Measurements from ENCODE around the gene NRIP2.
"Not testable (repeated sequence)": the region's sequence is repeated elsewhere in the genome, so short reads cannot be mapped to it uniquely, and the experiment has no call there.

Gene NRIP2, protein sequence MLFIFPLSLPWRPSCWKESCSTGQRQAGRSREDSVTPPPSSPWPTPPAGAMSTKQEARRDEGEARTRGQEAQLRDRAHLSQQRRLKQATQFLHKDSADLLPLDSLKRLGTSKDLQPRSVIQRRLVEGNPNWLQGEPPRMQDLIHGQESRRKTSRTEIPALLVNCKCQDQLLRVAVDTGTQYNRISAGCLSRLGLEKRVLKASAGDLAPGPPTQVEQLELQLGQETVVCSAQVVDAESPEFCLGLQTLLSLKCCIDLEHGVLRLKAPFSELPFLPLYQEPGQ

DNA sequence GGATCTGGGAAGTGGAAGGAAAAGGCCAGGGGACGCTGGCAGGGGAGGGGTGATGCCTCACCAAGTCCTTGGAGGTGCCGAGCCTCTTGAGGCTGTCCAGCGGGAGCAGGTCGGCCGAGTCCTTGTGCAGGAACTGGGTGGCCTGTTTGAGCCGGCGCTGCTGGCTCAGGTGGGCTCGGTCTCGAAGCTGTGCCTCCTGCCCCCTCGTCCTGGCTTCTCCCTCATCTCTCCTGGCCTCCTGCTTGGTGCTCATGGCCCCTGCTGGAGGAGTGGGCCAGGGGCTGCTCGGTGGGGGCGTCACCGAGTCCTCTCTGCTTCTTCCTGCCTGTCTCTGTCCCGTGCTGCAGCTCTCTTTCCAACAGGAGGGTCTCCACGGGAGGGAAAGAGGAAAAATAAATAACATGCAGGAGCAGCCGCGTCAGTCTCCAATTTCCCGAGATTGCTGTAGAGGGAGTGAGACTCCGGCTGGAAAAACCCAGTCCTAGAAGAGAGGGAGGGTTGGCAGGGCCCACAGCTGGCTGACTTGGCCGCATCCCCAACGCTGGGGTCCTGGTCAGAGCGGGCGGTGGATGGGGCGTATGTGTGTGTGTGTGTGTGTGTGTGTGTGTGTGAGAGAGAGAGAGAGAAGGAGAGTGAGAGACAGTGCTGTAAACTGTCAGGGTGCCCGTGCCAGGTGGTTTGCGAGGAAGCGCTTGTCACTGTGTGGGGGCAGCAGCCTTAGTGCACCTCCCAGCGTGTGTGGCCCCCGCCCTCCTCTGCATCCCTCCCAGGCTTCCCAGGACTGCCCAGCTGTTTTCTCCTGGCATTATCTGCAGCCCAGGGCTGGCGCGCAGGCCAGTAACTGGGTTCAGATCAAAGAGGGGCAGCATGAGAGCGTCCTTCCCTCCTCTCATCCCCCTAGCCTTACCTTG lies at the start of gene NRIP2:
Gene NRIP2, minus strand, starts transcription at position 455 of the 911 bp plus-strand sequence. Its CDS starts 52 bp downstream, at position 403.
- DNase-seq (ENCODE audit: extremely low read depth in 1 of 2, low read depth in 1 of 2), result no peak

DNA sequence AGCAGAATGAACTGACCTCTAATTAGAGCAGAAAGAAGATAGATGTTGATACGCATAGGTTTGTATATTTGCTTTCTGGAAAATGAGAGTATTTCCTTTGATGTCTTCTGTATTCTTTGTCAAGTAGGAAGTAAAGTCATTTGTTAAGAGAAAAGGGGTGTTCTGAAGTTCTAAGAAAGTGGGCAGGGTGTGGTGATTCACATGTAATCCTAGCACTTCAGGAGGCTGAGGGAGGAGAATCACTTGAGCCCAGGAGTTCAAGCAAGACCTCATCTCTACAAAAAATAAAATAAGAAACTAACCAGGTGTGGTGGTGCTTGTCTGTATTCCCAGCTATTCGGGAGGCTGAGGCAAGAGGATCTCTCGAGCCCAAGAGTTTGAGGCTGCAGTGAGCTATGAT lies 45.0 kb upstream of the NRIP2 start:
- DNase-seq (ENCODE audit: extremely low read depth in 1 of 2, low read depth in 1 of 2), result no peak

DNA sequence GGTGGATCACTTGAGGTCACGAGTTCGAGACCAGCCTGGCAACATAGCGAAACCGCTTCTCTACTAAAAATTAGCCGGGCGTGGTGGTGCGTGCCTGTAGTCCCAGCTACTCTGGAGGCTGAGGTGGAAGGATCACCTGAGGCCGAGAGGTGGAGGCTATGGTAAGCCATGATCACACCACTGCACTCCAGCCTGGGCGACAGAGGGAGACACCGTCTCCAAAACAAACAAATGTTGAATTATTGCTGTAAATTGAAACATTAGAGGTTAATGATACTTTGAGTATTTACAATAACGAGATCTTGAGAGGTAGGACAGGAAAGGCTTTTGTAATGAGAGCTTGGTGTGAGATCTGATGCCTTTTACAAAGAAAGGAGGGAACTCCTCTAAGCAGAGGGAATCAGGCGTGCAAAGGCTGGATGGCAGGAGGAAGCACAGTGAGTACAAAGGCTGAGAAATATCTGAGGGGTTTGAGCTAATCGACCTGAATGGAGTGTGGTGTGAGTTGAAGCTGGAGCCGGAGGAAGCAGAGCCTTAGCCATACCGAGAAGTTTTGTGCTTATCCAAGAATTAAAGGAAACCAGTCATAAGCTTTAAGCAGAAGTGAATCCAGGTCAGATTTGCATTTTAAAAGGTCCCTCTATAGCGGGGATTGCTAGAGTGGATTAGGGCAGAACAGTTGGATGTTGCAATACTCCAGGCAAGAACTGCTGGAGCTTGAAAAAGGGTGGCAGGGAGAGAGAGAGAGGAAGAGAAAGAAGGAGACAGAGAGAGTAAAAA lies 43.3 kb upstream of the NRIP2 start:
- DNase-seq (ENCODE audit: extremely low read depth in 1 of 2, low read depth in 1 of 2), result no peak

DNA sequence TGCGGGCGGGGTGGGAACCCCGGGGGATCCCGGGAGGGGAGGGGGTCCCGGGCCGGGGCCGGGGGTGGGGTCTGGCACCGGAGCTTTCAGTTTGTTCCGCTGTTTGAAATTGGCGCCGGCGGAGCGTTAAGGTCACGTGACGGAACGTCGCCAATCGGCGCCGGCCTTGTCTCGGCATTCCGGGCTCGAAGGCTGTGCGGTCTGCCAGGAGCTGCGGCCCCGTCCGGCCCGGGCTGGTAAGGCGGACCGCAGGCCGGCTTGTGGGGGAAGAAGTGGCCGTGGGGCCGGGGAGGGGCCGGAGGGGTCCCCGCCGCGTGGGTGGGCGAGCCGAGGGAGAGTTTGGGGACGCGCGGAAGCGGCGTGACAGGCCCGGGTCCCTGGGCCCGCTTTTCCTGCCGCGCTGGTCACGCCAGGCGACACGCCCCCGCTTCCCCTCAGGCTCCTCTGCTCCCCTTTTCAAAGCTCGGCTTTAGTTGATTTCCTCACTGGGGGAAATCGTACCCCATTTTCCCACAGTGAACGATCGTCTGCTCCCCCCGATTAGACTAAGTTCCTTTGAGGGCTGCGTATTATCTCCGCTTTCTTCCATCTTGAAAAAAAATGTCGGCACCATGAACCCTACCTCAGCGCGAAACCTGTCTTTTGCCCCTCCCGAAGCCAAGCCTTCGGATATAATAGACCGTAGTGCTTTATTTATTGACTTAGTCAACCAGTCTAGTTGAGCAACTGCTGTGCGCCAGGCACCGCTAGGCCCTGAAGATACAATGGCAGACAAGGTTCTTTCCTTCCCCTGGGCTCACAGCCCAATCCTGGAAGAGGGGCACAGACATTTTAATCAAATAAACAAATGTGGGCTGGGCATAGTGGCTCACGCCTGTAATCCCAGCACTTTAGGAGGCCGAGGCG lies 42.5 kb upstream of the NRIP2 start, which contains the start of the genes FOXM1 and RHNO1:
Gene FOXM1, minus strand, starts transcription at position 128 of the 906 bp plus-strand sequence. CDS start 2,696 bp downstream, outside the sequence.
Gene RHNO1, plus strand, starts transcription at position 177 of the 906 bp plus-strand sequence. CDS start 8,144 bp downstream, outside the sequence.
- DNase-seq (ENCODE audit: extremely low read depth in 1 of 2, low read depth in 1 of 2), result peak; percentile 67 to 79

DNA sequence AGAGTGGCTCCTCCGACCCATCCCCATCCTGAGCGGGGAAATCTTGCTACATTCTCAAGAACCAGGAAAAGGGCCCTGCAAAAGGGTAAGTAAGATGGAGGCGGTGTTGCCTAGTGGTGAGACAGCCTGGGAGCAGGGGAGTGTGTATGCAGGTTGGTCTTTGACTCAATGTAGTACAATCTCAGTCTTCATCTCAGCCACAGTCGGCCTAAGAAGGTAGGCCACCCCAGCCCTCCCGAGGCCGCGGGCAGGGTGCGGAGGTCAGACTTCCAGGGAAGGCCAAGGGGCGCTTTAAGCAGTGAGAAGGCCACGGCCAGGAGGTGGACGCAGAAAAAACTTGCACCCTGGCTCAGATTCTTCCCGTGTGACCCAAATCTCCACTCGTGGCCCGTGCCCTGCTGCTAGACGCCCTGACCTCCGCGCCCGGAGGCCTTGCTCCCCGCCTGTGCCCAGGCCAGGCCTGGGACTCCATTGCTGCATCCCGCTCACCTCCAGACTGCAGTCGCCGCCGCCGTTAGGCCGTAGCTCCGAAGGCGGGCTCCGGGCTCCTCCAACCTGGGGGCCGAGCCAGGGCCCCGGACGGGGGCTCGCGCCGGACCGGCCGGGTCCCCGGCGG lies 41.7 kb upstream of the NRIP2 start:
- no peak for DNase-seq (ENCODE audit: extremely low read depth in 1 of 2, low read depth in 1 of 2)

DNA sequence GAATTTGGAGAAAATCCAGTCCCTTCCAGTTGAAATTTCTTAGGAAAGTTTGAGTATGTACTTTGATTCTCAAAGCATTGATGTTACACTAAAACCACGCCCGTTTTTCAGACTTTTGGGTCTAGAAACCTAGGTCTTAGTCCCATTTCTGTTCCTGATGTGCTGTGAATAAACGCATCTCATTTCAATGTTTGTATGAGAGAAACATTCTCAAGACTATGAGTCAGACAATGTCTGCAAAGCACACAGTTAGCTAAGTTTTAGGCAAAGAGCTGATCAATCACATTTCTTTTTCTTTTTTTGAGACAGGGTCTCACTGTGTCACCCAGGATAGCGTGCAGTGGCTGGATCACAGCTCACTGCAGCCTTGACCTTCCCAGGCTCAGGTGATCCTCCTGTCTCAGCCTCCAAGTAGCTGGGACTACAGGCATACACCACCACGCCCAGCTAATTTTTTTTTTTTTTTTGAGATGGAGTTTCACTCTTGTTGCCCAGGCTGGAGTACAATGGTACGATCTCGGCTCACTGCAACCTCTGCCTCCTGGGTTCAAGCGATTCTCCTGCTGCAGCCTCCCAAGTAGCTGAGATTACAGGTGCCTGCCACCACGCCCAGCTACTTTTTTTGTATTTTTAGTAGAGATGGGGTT lies 34.3 kb upstream of the NRIP2 start:
- DNase-seq (ENCODE audit: extremely low read depth in 1 of 2, low read depth in 1 of 2), result not testable (repeated sequence)

DNA sequence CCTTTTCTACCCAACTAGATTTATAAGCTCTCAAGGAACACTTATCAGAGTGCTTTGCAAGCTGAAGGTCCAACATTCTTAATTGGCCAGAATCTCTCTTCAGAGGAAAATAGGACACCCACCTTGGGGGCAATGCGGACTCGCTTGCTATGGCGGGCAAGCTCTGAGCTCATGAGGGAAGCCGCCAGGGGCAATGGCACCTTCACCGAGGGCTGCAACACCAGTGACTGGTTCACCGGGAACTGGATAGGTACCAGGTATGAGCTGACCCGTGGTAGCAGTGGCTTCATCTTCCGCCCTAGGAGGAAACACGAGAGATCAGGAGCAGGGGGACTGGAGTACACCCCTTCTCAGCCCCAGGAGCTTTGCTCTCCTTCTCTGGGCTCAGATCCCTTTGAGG lies 29.4 kb upstream of the NRIP2 start:
- DNase-seq (ENCODE audit: extremely low read depth in 1 of 2, low read depth in 1 of 2), result no peak

DNA sequence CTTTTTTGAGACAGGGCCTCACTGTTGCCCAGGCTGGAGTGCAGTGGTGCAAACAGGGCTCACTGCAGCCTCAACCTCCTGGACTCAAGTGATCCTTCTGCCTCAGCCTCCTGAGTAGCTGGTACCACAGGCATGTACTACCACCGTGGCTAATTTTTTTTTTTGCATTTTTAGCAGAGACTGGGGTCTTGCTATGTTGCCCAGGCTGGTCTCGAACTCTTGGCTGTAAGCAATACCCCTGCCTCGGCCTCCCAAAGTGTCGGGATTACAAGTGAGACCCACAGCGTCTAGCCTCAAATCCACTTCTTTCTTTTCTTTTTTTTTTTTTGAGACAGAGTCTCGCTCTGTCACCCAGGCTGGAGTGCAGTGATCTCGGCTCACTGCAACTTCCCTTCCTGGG lies 28.6 kb upstream of the NRIP2 start:
- DNase-seq (ENCODE audit: extremely low read depth in 1 of 2, low read depth in 1 of 2), result not testable (repeated sequence)

DNA sequence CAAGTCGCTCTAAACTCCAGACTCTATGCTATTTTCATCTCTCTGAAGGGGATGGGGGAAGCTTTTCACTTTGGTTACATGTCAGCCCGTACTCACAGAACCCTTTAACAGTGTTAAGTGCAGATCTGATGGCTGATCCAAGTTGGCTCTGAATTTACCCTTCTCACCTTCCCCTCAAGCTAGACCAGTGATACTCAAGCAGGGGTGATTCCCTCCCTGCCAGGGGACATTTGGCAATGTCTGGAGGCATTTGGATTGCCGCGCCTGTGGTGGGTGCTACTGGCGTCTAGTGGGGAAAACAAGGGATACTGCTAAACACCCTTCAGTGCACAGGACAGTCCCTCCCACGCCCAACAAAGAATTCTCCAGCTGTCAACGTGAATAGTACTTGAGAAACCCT lies 28.0 kb upstream of the NRIP2 start:
- no peak for DNase-seq (ENCODE audit: extremely low read depth in 1 of 2, low read depth in 1 of 2)

DNA sequence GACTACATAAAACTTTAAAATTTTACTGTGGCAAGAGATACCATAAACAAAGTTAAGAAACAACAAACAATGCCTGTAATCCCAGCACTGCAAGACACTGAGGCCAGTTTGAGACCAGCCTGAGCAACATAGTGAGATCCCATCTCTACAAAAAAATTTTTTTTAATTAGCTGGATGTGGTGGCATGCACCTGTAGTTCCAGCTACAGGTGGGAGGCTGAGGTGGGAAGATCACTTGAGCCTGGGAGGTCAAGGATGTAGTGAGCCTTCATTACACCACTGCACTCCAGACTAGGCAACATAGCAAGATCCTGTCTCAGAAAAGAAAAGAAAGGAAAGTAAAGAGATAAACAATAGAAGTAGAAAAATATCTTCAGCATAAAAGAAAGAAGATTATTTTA lies 25.3 kb upstream of the NRIP2 start:
- DNase-seq (ENCODE audit: extremely low read depth in 1 of 2, low read depth in 1 of 2), result no peak

DNA sequence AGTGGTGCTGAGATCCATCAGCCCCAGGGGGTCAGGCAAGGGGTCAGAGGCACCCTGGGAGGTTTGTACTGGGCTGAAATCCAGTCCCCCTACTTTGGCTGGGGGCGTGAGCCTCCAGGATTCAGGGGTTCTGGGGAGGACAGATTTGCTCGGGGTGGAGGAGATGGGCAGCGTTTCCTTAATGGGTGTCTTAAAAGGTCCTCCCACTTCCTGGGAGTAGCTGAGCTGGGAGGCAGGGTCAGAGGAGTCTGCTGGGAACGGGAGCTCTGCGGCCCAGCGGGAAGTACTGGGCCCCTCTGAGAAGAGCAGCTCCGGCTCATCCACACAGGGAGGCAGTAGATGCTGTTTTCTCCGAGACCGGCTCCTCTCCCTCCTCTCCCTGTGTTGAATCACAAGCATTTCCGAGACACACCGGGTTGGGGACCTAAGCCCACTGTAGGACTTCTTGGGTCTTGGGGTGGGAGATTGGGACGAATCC lies 24.1 kb upstream of the NRIP2 start:
- DNase-seq (ENCODE audit: extremely low read depth in 1 of 2, low read depth in 1 of 2), result no peak

DNA sequence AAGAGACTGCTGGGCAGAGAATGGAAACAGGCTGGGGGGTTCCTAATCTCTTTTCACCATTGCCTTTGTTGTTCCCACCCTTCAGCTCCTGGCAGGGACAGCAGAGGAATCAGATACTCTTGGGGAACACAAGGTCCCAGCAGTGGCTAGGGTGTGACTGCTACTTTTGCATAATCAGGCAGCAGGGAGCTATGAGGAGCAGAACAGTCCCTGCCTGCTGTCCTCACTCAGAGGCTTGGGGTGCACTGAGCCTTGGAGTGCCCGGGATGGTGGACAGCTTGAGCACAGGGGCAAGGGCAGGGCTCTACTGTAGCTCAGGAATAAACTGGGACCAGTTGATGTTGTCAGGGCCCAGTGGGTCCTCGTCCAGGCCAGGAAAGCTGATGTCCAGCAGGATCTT lies 23.5 kb upstream of the NRIP2 start:
- no peak for DNase-seq (ENCODE audit: extremely low read depth in 1 of 2, low read depth in 1 of 2)

DNA sequence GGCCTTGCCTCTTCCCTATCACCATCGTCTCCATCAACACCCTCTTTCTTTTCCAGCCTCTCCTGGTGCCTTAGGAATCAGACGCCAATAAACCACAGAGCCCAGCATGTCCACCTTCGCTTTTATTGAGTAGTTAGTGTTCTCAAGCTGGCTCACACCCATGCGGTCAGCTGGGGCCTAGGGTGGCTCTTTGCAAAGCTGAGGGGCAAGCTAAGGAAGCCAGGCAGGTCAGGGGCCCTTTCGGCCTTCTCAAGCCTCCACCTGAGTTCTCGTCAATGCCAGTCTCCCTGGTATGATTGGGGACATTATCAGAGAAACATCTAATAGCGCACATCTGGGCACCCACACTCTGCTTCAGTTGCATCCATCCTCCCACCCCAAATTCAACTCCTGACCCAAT lies 22.7 kb upstream of the NRIP2 start:
- DNase-seq (ENCODE audit: extremely low read depth in 1 of 2, low read depth in 1 of 2), result no peak

DNA sequence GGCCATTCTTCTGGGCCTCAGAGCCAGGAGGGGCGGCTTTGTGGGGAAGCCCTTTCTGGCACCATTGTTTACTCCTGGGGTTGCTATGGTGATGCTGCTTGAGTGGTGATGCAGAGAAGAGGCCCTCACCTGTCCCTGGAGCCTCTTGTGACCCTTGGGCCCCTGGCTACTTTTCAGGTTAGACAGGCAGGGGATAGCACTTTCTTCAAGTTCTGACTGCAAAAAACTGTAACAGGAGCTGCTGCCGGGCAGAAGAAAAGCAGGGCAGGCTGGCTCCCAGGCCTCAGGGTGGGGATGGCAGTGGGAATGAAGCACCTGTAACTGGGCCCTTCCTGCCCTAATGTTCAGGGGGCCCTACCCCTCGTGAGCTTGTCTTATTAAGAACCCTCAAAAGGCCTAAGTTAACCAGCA lies 22.2 kb upstream of the NRIP2 start, which contains the start of gene TEX52:
Gene TEX52, minus strand, starts transcription at position 19 of the 411 bp plus-strand sequence. Its CDS starts 13 bp downstream, at position 6.
- DNase-seq (ENCODE audit: extremely low read depth in 1 of 2, low read depth in 1 of 2), result no peak

DNA sequence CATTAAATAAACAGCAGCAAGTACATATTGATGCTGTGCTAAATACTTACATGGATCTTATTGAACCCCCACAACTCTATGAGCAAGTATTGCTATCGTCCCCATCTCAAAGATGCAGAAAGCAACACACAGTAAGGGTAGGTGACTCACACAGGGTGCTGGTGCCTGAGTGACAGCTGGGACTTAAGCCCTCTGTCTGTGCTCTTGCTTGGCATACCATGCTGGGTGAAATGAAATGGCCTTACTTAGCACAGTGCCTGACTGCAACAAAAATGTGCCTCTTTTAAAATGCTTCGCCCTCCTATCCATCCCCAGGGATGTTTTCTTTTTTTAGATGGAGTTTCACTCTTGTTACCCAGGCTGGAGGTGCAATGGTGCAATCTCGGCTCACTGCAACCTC lies 21.2 kb upstream of the NRIP2 start:
- no peak for DNase-seq (ENCODE audit: extremely low read depth in 1 of 2, low read depth in 1 of 2)

DNA sequence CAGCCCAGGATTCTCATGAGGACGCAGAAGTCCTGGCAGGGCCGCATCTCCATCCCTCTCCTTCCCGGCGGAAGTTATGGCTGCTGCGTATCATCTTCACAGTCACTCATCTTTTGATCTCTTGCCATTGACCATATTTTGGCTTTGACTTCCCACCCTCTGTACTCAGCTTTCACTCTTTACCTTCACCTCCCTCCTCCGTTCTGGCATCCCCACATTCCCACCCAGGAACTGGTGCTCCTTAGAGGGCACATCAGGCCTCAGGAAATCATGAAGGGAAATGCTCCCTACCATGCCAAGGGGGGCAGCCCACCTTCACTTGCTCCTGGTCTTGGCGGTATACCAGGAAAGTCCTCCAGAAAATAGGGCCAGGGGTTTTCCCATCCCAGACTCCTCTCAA lies 20.7 kb upstream of the NRIP2 start:
- no peak for DNase-seq (ENCODE audit: extremely low read depth in 1 of 2, low read depth in 1 of 2)

DNA sequence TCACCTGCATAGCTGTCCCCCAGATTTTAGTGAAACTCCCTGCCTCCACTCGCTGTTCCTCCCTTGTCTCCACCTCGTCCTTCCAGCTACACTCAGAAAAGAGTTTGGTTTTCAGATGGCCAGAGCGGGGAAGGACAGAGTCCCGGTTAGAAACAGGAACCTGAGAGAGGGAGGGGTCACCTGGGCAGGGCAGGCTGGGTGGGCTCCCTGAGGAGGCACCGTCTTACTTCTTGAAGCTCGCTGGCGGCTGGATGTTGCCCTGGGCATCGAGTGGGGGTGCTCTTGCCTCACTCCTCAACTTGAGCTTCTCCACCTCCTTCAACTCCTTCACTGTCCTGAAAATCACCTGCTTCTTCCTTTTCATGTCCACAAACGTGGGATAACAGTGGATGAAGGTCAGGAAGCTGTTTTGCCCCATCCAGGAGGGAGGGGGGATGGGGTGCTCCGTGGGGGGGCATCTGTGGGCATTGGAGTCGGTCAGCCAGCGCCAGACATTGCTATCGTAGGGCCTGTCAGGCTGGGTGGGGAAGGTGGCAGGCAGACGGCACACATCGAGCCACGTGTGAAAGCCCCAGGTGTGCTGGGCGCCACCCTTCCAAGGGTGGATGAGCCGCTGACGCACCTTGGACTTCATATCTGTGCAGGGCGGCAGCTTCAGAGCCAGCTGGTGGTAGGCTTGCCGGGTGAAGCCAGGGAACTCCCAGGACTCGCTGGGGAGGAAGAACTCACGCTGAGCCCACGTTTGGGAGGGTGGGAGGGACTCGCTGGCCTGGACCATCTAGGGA lies 20.0 kb upstream of the NRIP2 start:
- no peak for DNase-seq (ENCODE audit: extremely low read depth in 1 of 2, low read depth in 1 of 2)

DNA sequence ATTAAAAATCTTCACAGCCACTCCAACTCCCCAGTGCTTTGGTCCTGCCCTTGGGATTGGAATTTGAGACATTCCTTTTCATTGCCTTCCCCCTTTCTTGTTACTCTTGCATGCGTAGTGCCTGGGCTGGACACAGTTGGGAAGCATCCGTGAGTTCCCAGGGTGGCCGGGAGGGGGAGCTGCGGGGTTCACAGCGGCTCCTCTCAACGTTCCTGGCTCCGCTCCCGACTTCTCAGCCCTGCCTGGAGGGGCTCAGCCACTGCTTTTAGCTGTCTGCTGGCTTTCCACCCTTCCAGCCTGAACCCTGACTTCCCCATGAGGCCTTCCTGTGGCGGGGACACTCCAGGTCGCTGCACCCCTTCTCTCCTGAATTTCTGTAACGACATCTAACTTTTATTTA lies 18.8 kb upstream of the NRIP2 start:
- peak; percentile 6 to 27 for DNase-seq (ENCODE audit: extremely low read depth in 1 of 2, low read depth in 1 of 2)

All from stimulated activated CD8-positive, alpha-beta memory T cell treated with anti-CD3 and anti-CD28 coated beads, Interleukin-7, amount 100 ng/mL, for 48 hours (primary cell).